Measurements from ENCODE around the gene RSRC1. TPM values are rescaled to one million over a fixed set of nuclear protein-coding genes. Genes with fewer than 3 reads are reported as not detected.
"Not testable (repeated sequence)": the region's sequence is repeated elsewhere in the genome, so short reads cannot be mapped to it uniquely, and the experiment has no call there.

Gene RSRC1
- total RNA-seq, 1 experiment from 2014 or later = 48.3 TPM

- no peak for DNase-seq (ENCODE audit: low read depth)
Observed at GRCh38 chr3:158519776-158520175, 409.9 kb downstream of the RSRC1 start.

- DNase-seq (ENCODE audit: low read depth) = no peak
Observed at GRCh38 chr3:158520433-158520832, 410.5 kb downstream of the RSRC1 start.

- DNase-seq (ENCODE audit: low read depth) = peak; percentile 31
Observed at GRCh38 chr3:158522221-158523136, 412.6 kb downstream of the RSRC1 start.

GRCh38 chr3:158528076-158528674 is 418.3 kb downstream of the RSRC1 start:
- no peak for DNase-seq (ENCODE audit: low read depth)

- DNase-seq (ENCODE audit: low read depth) = no peak
Observed at GRCh38 chr3:158531334-158531733, 421.4 kb downstream of the RSRC1 start.

GRCh38 chr3:158532099-158532734 is 422.3 kb downstream of the RSRC1 start:
- peak; percentile 31 for DNase-seq (ENCODE audit: low read depth)

- no peak for DNase-seq (ENCODE audit: low read depth)
Observed at GRCh38 chr3:158535918-158536317, 426.0 kb downstream of the RSRC1 start.

GRCh38 chr3:158539414-158540014 is 429.6 kb downstream of the RSRC1 start:
- DNase-seq (ENCODE audit: low read depth) = peak; percentile 54

GRCh38 chr3:158540066-158540465 is 430.2 kb downstream of the RSRC1 start:
- DNase-seq (ENCODE audit: low read depth) = no peak

GRCh38 chr3:158548691-158549090 is 438.8 kb downstream of the RSRC1 start:
- no peak for DNase-seq (ENCODE audit: low read depth)

- DNase-seq (ENCODE audit: low read depth) = not testable (repeated sequence)
Observed at GRCh38 chr3:158549938-158550337, 440.0 kb downstream of the RSRC1 start.

GRCh38 chr3:158552124-158552523 is 442.2 kb downstream of the RSRC1 start:
- no peak for DNase-seq (ENCODE audit: low read depth)

GRCh38 chr3:158559504-158559903 is 449.6 kb downstream of the RSRC1 start:
- no peak for DNase-seq (ENCODE audit: low read depth)

- no peak for DNase-seq (ENCODE audit: low read depth)
Observed at GRCh38 chr3:158560979-158561378, 451.1 kb downstream of the RSRC1 start.

- no peak for DNase-seq (ENCODE audit: low read depth)
Observed at GRCh38 chr3:158562674-158563073, 452.8 kb downstream of the RSRC1 start.

- no peak for DNase-seq (ENCODE audit: low read depth)
Observed at GRCh38 chr3:158563076-158563475, 453.2 kb downstream of the RSRC1 start.

- DNase-seq (ENCODE audit: low read depth) = no peak
Observed at GRCh38 chr3:158565076-158565475, 455.2 kb downstream of the RSRC1 start.

GRCh38 chr3:158568784-158569183 is 458.9 kb downstream of the RSRC1 start:
- DNase-seq (ENCODE audit: low read depth) = peak; percentile 58

- no peak for DNase-seq (ENCODE audit: low read depth)
Observed at GRCh38 chr3:158569794-158570193, 459.9 kb downstream of the RSRC1 start.

GRCh38 chr3:158570999-158571702 is 461.3 kb downstream of the RSRC1 start, which contains the start of gene MLF1:
Gene MLF1 (plus strand): TSS chr3:158571194. CDS start chr3:158571301, 107 bp downstream.
- peak; percentile 96 for DNase-seq (ENCODE audit: low read depth)

All from HT1080 (cell line).